Measurements from ENCODE around the gene FAM83C. TPM values are rescaled to one million over a fixed set of nuclear protein-coding genes. Genes with fewer than 3 reads are reported as not detected.
A peak's percentile ranks its signal among the peaks of the same experiment; 100 is the strongest.

FAM83C gene
- polyA plus RNA-seq, 1 of the 3 experiments (the other 2 are of a cell fraction), result not detected

GRCh38 chr20:35304956-35305355 is 12.7 kb upstream of the FAM83C start:
- H3K9me2 ChIP-seq, result no peaks in the 10 kb centered on the region
- ChIA-PET CTCF (interaction anchor here (0.7 to 16.5 kb wide), 14 partner anchors 9 to 150 kb away, joined by 3 to 323 read pairs (median 16); partner anchors contain the start of genes CEP250, EIF6 and GDF5), POLR2A (interaction anchor here (2.5 kb wide), 1 partner anchor 150 kb away, joined by 6 read pairs; the partner anchor contains the start of gene CEP250)
- H3K27me3 ChIP-seq (ENCODE audit: insufficient read depth), result no peaks in the 10 kb centered on the region
- no peaks in the 10 kb centered on the region for H3K79me2 ChIP-seq (ENCODE audit: insufficient read depth)
- peak overlapping the region; percentile 54 for H3K4me2 ChIP-seq
- peak overlapping the region; percentile 55 for H3K9ac ChIP-seq
- H3K27ac ChIP-seq (ENCODE audit: low read depth in 2 of 2, low read length in 1 of 2), result peak overlapping the region; percentile 97; a peak in 3 of 4 replicates
- H3K9me3 ChIP-seq, result no peaks in the 10 kb centered on the region
- H3K36me3 ChIP-seq (replicated peaks in 1 of 2; ENCODE audit: control insufficient read depth in 1 of 2, insufficient read depth in 2 of 2, low read length in 1 of 2), result no peaks in the 10 kb centered on the region
- no peak for TF ChIP-seq MXI1 (IDR thresholded peaks at IDR 0.05; ENCODE audit: low read depth, low read length)
- TF ChIP-seq TAF1 (IDR thresholded peaks at IDR 0.05; ENCODE audit: borderline replicate concordance, low read depth, low read length), result no peak
- no peak for TF ChIP-seq ELF1 (IDR thresholded peaks at IDR 0.05)
- TF ChIP-seq MAX (IDR thresholded peaks at IDR 0.05; ENCODE audit: low read depth), result no peak
- TF ChIP-seq ZBTB33 (IDR thresholded peaks at IDR 0.05; ENCODE audit: borderline replicate concordance, low read depth), result no peak
- no peak for TF ChIP-seq SMC3 (IDR thresholded peaks at IDR 0.05; ENCODE audit: low read depth, low read length)
- no peak for TF ChIP-seq TCF12 (IDR thresholded peaks at IDR 0.05)
- DNase-seq, result no peak
- no peak overlapping the region for H2AFZ ChIP-seq (ENCODE audit: low read depth)
- H3K4me3 ChIP-seq (ENCODE audit: low read depth in 2 of 2, low read length in 1 of 2), result no peak overlapping the region
- 79% methylated on average over 6 of the region's 6 CpGs for WGBS (ENCODE audit: low lambda C conversion rate)
- peaks cover 48% of the 10 kb centered on the region for H3F3A ChIP-seq (replicated peaks; ENCODE audit: insufficient read depth)
- H3K4me1 ChIP-seq (ENCODE audit: control insufficient read depth in 1 of 2, insufficient read depth in 2 of 2, low read depth in 1 of 2, low read length in 1 of 2), result peaks cover 30 to 58% of the 10 kb centered on the region in 2 experiments; a peak in 3 of 4 replicates
- H4K20me1 ChIP-seq (ENCODE audit: insufficient read depth), result no peaks in the 10 kb centered on the region

GRCh38 chr20:35303735-35304491 is 11.7 kb upstream of the FAM83C start:
- Histone ChIP-seq H3K27me3 (ENCODE audit: insufficient read depth) (no peaks in the 10 kb centered on the region), H4K20me1 (ENCODE audit: insufficient read depth) (no peaks in the 10 kb centered on the region), H3K9ac (peak overlapping the region; percentile 30), H3K36me3 (replicated peaks in 1 of 2; ENCODE audit: control insufficient read depth in 1 of 2, insufficient read depth in 2 of 2, low read length in 1 of 2) (no peaks in the 10 kb centered on the region), H3K4me1 (ENCODE audit: control insufficient read depth in 1 of 2, insufficient read depth in 2 of 2, low read depth in 1 of 2, low read length in 1 of 2) (peaks cover 30 to 57% of the 10 kb centered on the region in 2 experiments; a peak in 3 of 4 replicates), H3K9me3 (no peaks in the 10 kb centered on the region), H2AFZ (ENCODE audit: low read depth) (no peak overlapping the region), H3F3A (replicated peaks; ENCODE audit: insufficient read depth) (peaks cover 43% of the 10 kb centered on the region), H3K4me3 (ENCODE audit: low read depth in 2 of 2, low read length in 1 of 2) (no peak overlapping the region; a peak in 1 of 4 replicates), H3K4me2 (0 out of 2 replicates have a peak overlapping the region, but pooled peaks have one; percentile 8), H3K79me2 (ENCODE audit: insufficient read depth) (no peaks in the 10 kb centered on the region), H3K9me2 (no peaks in the 10 kb centered on the region), H3K27ac (ENCODE audit: low read depth in 2 of 2, low read length in 1 of 2) (peak overlapping the region; percentile 20 to 97; a peak in 3 of 4 replicates)
- TF ChIP-seq GABPA (IDR thresholded peaks at IDR 0.05; ENCODE audit: low read depth) (no peak), MAX (IDR thresholded peaks at IDR 0.05; ENCODE audit: low read depth) (peak; percentile 54; the same call in 1 of the 2 replicates), JUND (IDR thresholded peaks at IDR 0.05) (no peak), SMC3 (IDR thresholded peaks at IDR 0.05; ENCODE audit: low read depth, low read length) (peak; percentile 89), YY1 (IDR thresholded peaks at IDR 0.05; ENCODE audit: low read depth) (0 out of 2 replicates have a peak, but pooled peaks have one; percentile 18), POLR2AphosphoS5 (IDR thresholded peaks at IDR 0.05; ENCODE audit: low read depth, low read length) (no peak; the same call in 1 of the 2 replicates), TAF1 (IDR thresholded peaks at IDR 0.05; ENCODE audit: borderline replicate concordance, low read depth, low read length) (no peak), NFIC (IDR thresholded peaks at IDR 0.05; ENCODE audit: borderline replicate concordance) (no peak), CTCF (IDR thresholded peaks at IDR 0.05) (peak; percentile 89), MEF2A (IDR thresholded peaks at IDR 0.05; ENCODE audit: borderline replicate concordance, low read depth) (no peak), CHD2 (IDR thresholded peaks at IDR 0.05; ENCODE audit: low read length, partially characterized antibody) (peak; percentile 46), RAD21 (IDR thresholded peaks at IDR 0.05; ENCODE audit: low read length) (peak; percentile 92), IRF3 (IDR thresholded peaks at IDR 0.05; ENCODE audit: low read depth, low read length) (no peak)
- 28% methylated on average over 12 of the region's 18 CpGs for WGBS (ENCODE audit: low lambda C conversion rate)
- CTCF ChIA-PET, result interaction anchor here (0.5 to 16.5 kb wide), 31 partner anchors 8 to 159 kb away, joined by 3 to 323 read pairs (median 4); partner anchors contain the start of genes CEP250, EIF6 and GDF5
- DNase-seq, result peak; percentile 87
- POLR2A ChIA-PET, result interaction anchor here (2.5 kb wide), 1 partner anchor 151 kb away, joined by 6 read pairs; the partner anchor contains the start of gene CEP250

Measured in SK-N-SH (cell line).